PFSK-1 (cell line): ENCODE measurements around the gene VPS37C.

ENCODE experiments used
- POLR2AphosphoS5 ChIP-seq: IDR thresholded peaks from 2 replicates; pipeline ENCODE4 v1.6.1; 2012; ENCODE audit warnings: low read depth, mild to moderate bottlenecking, control low read depth, low read length, moderate library complexity
- TF ChIP-seq, protein P1 (sequence below), 2 experiments: IDR thresholded peaks; 2 replicates each; pipeline versions ENCODE4 v1.6.1 to v1.8.0; 2011 to 2012; ENCODE audit warnings: low read depth in 2 of 2, low read length in 2 of 2, control low read depth in 1 of 2, inconsistent platforms in 1 of 2, mild to moderate bottlenecking in 1 of 2, moderate library complexity in 1 of 2; ENCODE audit not compliant: insufficient read depth in 1 of 2

DNA sequence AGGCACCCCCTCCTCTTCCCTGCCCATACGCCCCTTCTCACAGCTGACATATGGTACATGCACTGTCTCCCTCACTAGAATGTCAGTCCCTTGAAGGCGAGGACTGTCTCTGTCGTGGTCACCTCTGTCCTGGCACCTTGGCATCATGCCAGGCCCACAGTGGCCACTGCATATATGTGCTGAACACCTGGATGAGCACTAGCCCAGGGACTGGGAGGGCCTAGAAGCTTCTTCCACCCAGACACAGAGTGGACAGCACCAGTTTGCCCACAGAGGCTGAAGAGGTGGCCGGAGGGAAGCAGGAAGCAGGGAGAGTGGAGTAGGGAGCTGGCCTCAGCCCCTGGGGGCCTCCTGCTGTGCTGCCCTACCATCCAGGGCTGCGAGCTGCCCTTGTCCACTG, 28.6 kb downstream of the VPS37C start:
- TF ChIP-seq POLR2AphosphoS5, result no peak
- TF ChIP-seq, protein P1, sequence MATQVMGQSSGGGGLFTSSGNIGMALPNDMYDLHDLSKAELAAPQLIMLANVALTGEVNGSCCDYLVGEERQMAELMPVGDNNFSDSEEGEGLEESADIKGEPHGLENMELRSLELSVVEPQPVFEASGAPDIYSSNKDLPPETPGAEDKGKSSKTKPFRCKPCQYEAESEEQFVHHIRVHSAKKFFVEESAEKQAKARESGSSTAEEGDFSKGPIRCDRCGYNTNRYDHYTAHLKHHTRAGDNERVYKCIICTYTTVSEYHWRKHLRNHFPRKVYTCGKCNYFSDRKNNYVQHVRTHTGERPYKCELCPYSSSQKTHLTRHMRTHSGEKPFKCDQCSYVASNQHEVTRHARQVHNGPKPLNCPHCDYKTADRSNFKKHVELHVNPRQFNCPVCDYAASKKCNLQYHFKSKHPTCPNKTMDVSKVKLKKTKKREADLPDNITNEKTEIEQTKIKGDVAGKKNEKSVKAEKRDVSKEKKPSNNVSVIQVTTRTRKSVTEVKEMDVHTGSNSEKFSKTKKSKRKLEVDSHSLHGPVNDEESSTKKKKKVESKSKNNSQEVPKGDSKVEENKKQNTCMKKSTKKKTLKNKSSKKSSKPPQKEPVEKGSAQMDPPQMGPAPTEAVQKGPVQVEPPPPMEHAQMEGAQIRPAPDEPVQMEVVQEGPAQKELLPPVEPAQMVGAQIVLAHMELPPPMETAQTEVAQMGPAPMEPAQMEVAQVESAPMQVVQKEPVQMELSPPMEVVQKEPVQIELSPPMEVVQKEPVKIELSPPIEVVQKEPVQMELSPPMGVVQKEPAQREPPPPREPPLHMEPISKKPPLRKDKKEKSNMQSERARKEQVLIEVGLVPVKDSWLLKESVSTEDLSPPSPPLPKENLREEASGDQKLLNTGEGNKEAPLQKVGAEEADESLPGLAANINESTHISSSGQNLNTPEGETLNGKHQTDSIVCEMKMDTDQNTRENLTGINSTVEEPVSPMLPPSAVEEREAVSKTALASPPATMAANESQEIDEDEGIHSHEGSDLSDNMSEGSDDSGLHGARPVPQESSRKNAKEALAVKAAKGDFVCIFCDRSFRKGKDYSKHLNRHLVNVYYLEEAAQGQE (IDR thresholded peaks at IDR 0.05; ENCODE audit: insufficient read depth in 1 of 2, low read depth in 2 of 2, low read length in 2 of 2), result no peak
